HG02884 (cell line): ENCODE measurements around the gene DBT.
A peak's percentile ranks its signal among the peaks of the same experiment; 100 is the strongest.
"Not testable (repeated sequence)": the region's sequence is repeated elsewhere in the genome, so short reads cannot be mapped to it uniquely, and the experiment has no call there.

Source experiments
- ATAC-seq: cut with Tn5 transposase; IDR thresholded peaks from one replicate; pipeline ENCODE4 v1.9.1; 2021; ENCODE audit warnings: mild to moderate bottlenecking, moderate library complexity; ENCODE audit not compliant: unreplicated experiment

DBT gene

GRCh38 chr1:100249537-100250257 lies at the start of gene DBT:
Gene DBT (minus strand): TSS chr1:100249834. CDS start chr1:100249820, 14 bp downstream.
- peak; percentile 100 for ATAC-seq

- no peak for ATAC-seq
Observed at GRCh38 chr1:100298512-100298911, 48.9 kb upstream of the DBT start.

GRCh38 chr1:100296997-100297396 lies 47.4 kb upstream of the DBT start:
- ATAC-seq = not testable (repeated sequence)

GRCh38 chr1:100296140-100296539 lies 46.5 kb upstream of the DBT start:
- no peak for ATAC-seq

- no peak for ATAC-seq
Observed at GRCh38 chr1:100292711-100293110, 43.1 kb upstream of the DBT start.

- ATAC-seq = no peak
Observed at GRCh38 chr1:100290291-100290690, 40.7 kb upstream of the DBT start.

GRCh38 chr1:100287162-100287561 lies 37.5 kb upstream of the DBT start:
- ATAC-seq = no peak

GRCh38 chr1:100284591-100284990 lies 35.0 kb upstream of the DBT start:
- no peak for ATAC-seq

- ATAC-seq = no peak
Observed at GRCh38 chr1:100279954-100280682, 30.5 kb upstream of the DBT start.

GRCh38 chr1:100279358-100279923 lies 29.8 kb upstream of the DBT start:
- no peak for ATAC-seq

GRCh38 chr1:100277866-100278265 lies 28.2 kb upstream of the DBT start:
- ATAC-seq = no peak

GRCh38 chr1:100268202-100268601 lies 18.6 kb upstream of the DBT start:
- ATAC-seq = no peak

- no peak for ATAC-seq
Observed at GRCh38 chr1:100267284-100267683, 17.6 kb upstream of the DBT start.

GRCh38 chr1:100266741-100267140 lies 17.1 kb upstream of the DBT start:
- peak; percentile 22 for ATAC-seq

GRCh38 chr1:100265931-100266740 lies 16.5 kb upstream of the DBT start, which contains the start of gene RTCA:
Gene RTCA (plus strand): TSS chr1:100266216. CDS start chr1:100266376, 160 bp downstream.
- ATAC-seq = peak; percentile 97

- peak; percentile 29 for ATAC-seq
Observed at GRCh38 chr1:100265562-100265930, 15.9 kb upstream of the DBT start.

- ATAC-seq = not testable (repeated sequence)
Observed at GRCh38 chr1:100264081-100264480, 14.4 kb upstream of the DBT start.

GRCh38 chr1:100261686-100262085 lies 12.1 kb upstream of the DBT start:
- ATAC-seq = no peak

- not testable (repeated sequence) for ATAC-seq
Observed at GRCh38 chr1:100258427-100258826, 8.8 kb upstream of the DBT start.

- ATAC-seq = not testable (repeated sequence)
Observed at GRCh38 chr1:100256273-100256672, 6.6 kb upstream of the DBT start.

GRCh38 chr1:100253552-100253951 lies 3.9 kb upstream of the DBT start:
- no peak for ATAC-seq
